A549 (cell line): ENCODE results near the gene HS3ST5.

Experiments used
- EP300 ChIP-seq, 2 experiments: fragments of >200 bp; sonication (Bioruptor Twin); formaldehyde crosslinking; IDR thresholded peaks; 2 replicates in 1 of 2; 3 replicates in 1 of 2; pipeline ENCODE4 v1.6.1; 2016 to 2017
- FOSL2 ChIP-seq, 2 experiments: fragments of 450-650 bp in 1 of 2; fragments of >200 bp in 1 of 2; sonication (Bioruptor Twin) in 1 of 2; formaldehyde crosslinking; IDR thresholded peaks; 2 replicates each; pipeline versions ENCODE4 v1.5.0 to v1.6.1; 2016 to 2020; ENCODE audit warnings: mild to moderate bottlenecking in 1 of 2, moderate library complexity in 1 of 2
- KDM1A ChIP-seq: fragments of 200-600 bp; sonication (generic); IDR thresholded peaks from 2 replicates; pipeline ENCODE4 v1.6.1; 2016; ENCODE audit warnings: low read depth, mild to moderate bottlenecking
- MAFK ChIP-seq: fragments of 450-650 bp; IDR thresholded peaks from 2 replicates; pipeline ENCODE4 v1.6.1; 2014; ENCODE audit not compliant: partially characterized antibody
- POLR2A ChIP-seq: IDR thresholded peaks from 2 replicates; pipeline ENCODE4 v1.6.1; 2012; ENCODE audit warnings: mild to moderate bottlenecking, low read length
- RAD21 ChIP-seq, 2 experiments: fragments of >200 bp in 1 of 2; sonication (Bioruptor Twin) in 1 of 2; formaldehyde crosslinking in 1 of 2; IDR thresholded peaks in 1 of 2; conservative IDR thresholded peaks in 1 of 2; 2 replicates in 1 of 2; 3 replicates in 1 of 2; pipeline ENCODE4 v1.6.1; 2012 to 2018; ENCODE audit warnings: inconsistent platforms in 1 of 2
- REST ChIP-seq: fragments of 200-600 bp; sonication (generic); IDR thresholded peaks from 2 replicates; pipeline ENCODE4 v1.6.1; 2016; ENCODE audit warnings: antibody characterized with exemption, mild to moderate bottlenecking, moderate library complexity
- ZSCAN20 ChIP-seq: fragments of 250-450 bp; sonication (Bioruptor Pico); IDR thresholded peaks from 2 replicates; pipeline ENCODE4 v1.8.0; 2022; ENCODE audit warnings: mild to moderate bottlenecking, moderate library complexity
- TF ChIP-seq, protein P1 (sequence below): fragments of >200 bp; sonication (Bioruptor Twin); formaldehyde crosslinking; IDR thresholded peaks from 3 replicates; pipeline ENCODE4 v1.5.1; 2016
- TF ChIP-seq, protein P2 (sequence below): fragments of 250-450 bp; sonication (Bioruptor Pico); IDR thresholded peaks from 2 replicates; pipeline ENCODE4 v1.5.0; 2021; ENCODE audit warnings: mild to moderate bottlenecking, moderate library complexity, borderline replicate concordance

DNA sequence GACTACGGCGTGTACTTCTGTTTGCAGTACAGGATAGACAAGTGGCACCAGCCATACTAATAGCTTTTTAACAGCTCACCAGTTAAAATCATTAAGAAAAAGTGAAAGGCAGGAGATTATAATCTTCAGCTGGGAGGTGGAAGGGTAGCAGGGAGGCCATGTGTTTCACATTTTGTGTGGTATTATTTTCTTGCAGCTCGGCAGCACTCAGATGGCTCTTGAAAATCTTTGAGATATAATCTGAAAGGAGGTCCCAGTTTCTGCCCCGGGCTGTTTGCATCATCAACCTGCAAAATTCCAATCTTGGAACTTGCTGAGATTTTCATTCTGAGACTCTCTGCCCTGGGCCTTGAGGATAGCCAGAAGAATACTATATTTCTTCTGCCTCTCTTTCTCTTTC lies 284.4 kb downstream of the HS3ST5 start:
- TF ChIP-seq, protein P1, sequence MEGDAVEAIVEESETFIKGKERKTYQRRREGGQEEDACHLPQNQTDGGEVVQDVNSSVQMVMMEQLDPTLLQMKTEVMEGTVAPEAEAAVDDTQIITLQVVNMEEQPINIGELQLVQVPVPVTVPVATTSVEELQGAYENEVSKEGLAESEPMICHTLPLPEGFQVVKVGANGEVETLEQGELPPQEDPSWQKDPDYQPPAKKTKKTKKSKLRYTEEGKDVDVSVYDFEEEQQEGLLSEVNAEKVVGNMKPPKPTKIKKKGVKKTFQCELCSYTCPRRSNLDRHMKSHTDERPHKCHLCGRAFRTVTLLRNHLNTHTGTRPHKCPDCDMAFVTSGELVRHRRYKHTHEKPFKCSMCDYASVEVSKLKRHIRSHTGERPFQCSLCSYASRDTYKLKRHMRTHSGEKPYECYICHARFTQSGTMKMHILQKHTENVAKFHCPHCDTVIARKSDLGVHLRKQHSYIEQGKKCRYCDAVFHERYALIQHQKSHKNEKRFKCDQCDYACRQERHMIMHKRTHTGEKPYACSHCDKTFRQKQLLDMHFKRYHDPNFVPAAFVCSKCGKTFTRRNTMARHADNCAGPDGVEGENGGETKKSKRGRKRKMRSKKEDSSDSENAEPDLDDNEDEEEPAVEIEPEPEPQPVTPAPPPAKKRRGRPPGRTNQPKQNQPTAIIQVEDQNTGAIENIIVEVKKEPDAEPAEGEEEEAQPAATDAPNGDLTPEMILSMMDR, result no peak
- TF ChIP-seq MAFK (no peak), REST (no peak), KDM1A (no peak), POLR2A (no peak), FOSL2 (IDR thresholded peaks at IDR 0.05) (no peak), FOSL2 (CRISPR knock-in tag; IDR thresholded peaks at IDR 0.05) (no peak), ZSCAN20 (CRISPR knock-in tag) (no peak), RAD21 (conservative IDR thresholded peaks at IDR 0.05 in 1 of 2, IDR thresholded peaks at IDR 0.05 in 1 of 2) (no peak), EP300 (IDR thresholded peaks at IDR 0.05) (no peak)
- TF ChIP-seq, protein P2, sequence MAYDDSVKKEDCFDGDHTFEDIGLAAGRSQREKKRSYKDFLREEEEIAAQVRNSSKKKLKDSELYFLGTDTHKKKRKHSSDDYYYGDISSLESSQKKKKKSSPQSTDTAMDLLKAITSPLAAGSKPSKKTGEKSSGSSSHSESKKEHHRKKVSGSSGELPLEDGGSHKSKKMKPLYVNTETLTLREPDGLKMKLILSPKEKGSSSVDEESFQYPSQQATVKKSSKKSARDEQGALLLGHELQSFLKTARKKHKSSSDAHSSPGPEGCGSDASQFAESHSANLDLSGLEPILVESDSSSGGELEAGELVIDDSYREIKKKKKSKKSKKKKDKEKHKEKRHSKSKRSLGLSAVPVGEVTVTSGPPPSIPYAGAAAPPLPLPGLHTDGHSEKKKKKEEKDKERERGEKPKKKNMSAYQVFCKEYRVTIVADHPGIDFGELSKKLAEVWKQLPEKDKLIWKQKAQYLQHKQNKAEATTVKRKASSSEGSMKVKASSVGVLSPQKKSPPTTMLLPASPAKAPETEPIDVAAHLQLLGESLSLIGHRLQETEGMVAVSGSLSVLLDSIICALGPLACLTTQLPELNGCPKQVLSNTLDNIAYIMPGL (CRISPR knock-in tag), result no peak
